K562 (cell line): ENCODE results near the gene KIF1A. TPM values are rescaled to one million over a fixed set of nuclear protein-coding genes. Genes with fewer than 3 reads are reported as not detected.

Source experiments
- polyA plus RNA-seq, 8 experiments: library from polyadenylated mRNA; depleted of rRNA in 4 of 8; stranded (reverse) in 5 of 8; unstranded in 3 of 8; fragments of >200 nt; fragmentation: Nextera tagmentation in 2 of 8; fragmentation: Illumina TruSeq in 1 of 8; extraction: Ambion mirVana in 2 of 8; extraction: Trizol in 1 of 8; gene quantifications; 2 replicates each; pipeline versions ENCODE4 v1.2.1 to v1.2.3, GENCODE V29; 2011 to 2014; ENCODE audit warnings: inconsistent platforms in 1 of 8, missing spikeins in 1 of 8
- small RNA-seq: library from RNA; depleted of rRNA; stranded (forward); fragments of <200 nt; gene quantifications from one replicate; pipeline ENCODE3, GENCODE V24; 2014
- total RNA-seq, 7 experiments: library from RNA; depleted of rRNA in 6 of 7; stranded (reverse); fragments of >200 nt in 6 of 7; fragmentation: Illumina TruSeq in 2 of 7; extraction: Trizol in 2 of 7; gene quantifications; 2 replicates each; pipeline versions ENCODE4 v1.2.1 to v1.2.3, GENCODE V29; 2011 to 2021; ENCODE audit warnings: low replicate concordance in 1 of 7

Gene KIF1A
- total and polyA plus RNA-seq, 9 of the 15 experiments (the other 6 are each of a cell fraction or from before 2014, with no cell fraction given), result 0.07 to 1.4 (median 0.45) TPM; not detected in 2

Small RNA genes lying within 50 kb of the gene (small RNA-seq; reads per million reads assigned to genes)
- not detected for gene AC011298.3

Other genes starting within 250 kb of the KIF1A start
Only the 7 nearest of the 8 such genes appear.
- 0.50 TPM in 1 of 2 replicates, not detected in the other for gene GPR35, start 194.7 kb downstream of the KIF1A start, total RNA-seq (2014; rRNA removed)
- 0.07 TPM in 1 of 2 replicates, not detected in the other for gene GPR35, start 194.7 kb downstream of the KIF1A start, total RNA-seq (2014; rRNA removed; fragmentation: Illumina TruSeq; extraction: Trizol)
- 0.29 and 0.34 TPM in 2 replicates for gene GPR35, start 194.7 kb downstream of the KIF1A start, total RNA-seq (2015; rRNA removed; fragmentation: Illumina TruSeq; extraction: Trizol)
- 0.20 and 0.33 TPM in 2 replicates for gene GPR35, start 194.7 kb downstream of the KIF1A start, total RNA-seq (2021)
- 0.04 and 0.19 TPM in 2 replicates for gene GPR35, start 194.7 kb downstream of the KIF1A start, polyA plus RNA-seq (2011; rRNA removed)
- gene GPR35, start 194.7 kb downstream of the KIF1A start, polyA plus RNA-seq (2014; fragmentation: Illumina TruSeq; extraction: Trizol), result 0.08 TPM in 1 of 2 replicates, not detected in the other
- gene GPR35, start 194.7 kb downstream of the KIF1A start, polyA plus RNA-seq (2014; fragmentation: Nextera tagmentation; extraction: Ambion mirVana), result not detected
- gene GPR35, start 194.7 kb downstream of the KIF1A start, polyA plus RNA-seq (2014; rRNA removed), result 0.12 and 0.29 TPM in 2 replicates
- not detected in 2 replicates for gene AQP12B, start 137.3 kb downstream of the KIF1A start, total RNA-seq (2014; rRNA removed)
- gene AQP12B, start 137.3 kb downstream of the KIF1A start, total RNA-seq (2014; rRNA removed; fragmentation: Illumina TruSeq; extraction: Trizol), result not detected in 2 replicates
- not detected in 2 replicates for gene AQP12B, start 137.3 kb downstream of the KIF1A start, total RNA-seq (2015; rRNA removed; fragmentation: Illumina TruSeq; extraction: Trizol)
- gene AQP12B, start 137.3 kb downstream of the KIF1A start, total RNA-seq (2021), result not detected in 2 replicates
- gene AQP12B, start 137.3 kb downstream of the KIF1A start, polyA plus RNA-seq (2011; rRNA removed), result not detected in 2 replicates
- gene AQP12B, start 137.3 kb downstream of the KIF1A start, polyA plus RNA-seq (2014; fragmentation: Illumina TruSeq; extraction: Trizol), result not detected in 2 replicates
- not detected for gene AQP12B, start 137.3 kb downstream of the KIF1A start, polyA plus RNA-seq (2014; fragmentation: Nextera tagmentation; extraction: Ambion mirVana)
- not detected in 2 replicates for gene AQP12B, start 137.3 kb downstream of the KIF1A start, polyA plus RNA-seq (2014; rRNA removed)
- gene AQP12A, start 128.4 kb downstream of the KIF1A start, total RNA-seq (2014; rRNA removed), result not detected in 2 replicates
- gene AQP12A, start 128.4 kb downstream of the KIF1A start, total RNA-seq (2014; rRNA removed; fragmentation: Illumina TruSeq; extraction: Trizol), result not detected in 2 replicates
- not detected in 2 replicates for gene AQP12A, start 128.4 kb downstream of the KIF1A start, total RNA-seq (2015; rRNA removed; fragmentation: Illumina TruSeq; extraction: Trizol)
- gene AQP12A, start 128.4 kb downstream of the KIF1A start, total RNA-seq (2021), result not detected in 2 replicates
- gene AQP12A, start 128.4 kb downstream of the KIF1A start, polyA plus RNA-seq (2011; rRNA removed), result not detected in 2 replicates
- not detected in 2 replicates for gene AQP12A, start 128.4 kb downstream of the KIF1A start, polyA plus RNA-seq (2014; fragmentation: Illumina TruSeq; extraction: Trizol)
- gene AQP12A, start 128.4 kb downstream of the KIF1A start, polyA plus RNA-seq (2014; fragmentation: Nextera tagmentation; extraction: Ambion mirVana), result not detected
- not detected in 2 replicates for gene AQP12A, start 128.4 kb downstream of the KIF1A start, polyA plus RNA-seq (2014; rRNA removed)
- not detected in 2 replicates for gene AGXT, start 48.6 kb upstream of the KIF1A start, total RNA-seq (2014; rRNA removed)
- not detected in 2 replicates for gene AGXT, start 48.6 kb upstream of the KIF1A start, total RNA-seq (2014; rRNA removed; fragmentation: Illumina TruSeq; extraction: Trizol)
- gene AGXT, start 48.6 kb upstream of the KIF1A start, total RNA-seq (2015; rRNA removed; fragmentation: Illumina TruSeq; extraction: Trizol), result not detected in 2 replicates
- 0.18 TPM in 2 replicates for gene AGXT, start 48.6 kb upstream of the KIF1A start, total RNA-seq (2021)
- gene AGXT, start 48.6 kb upstream of the KIF1A start, polyA plus RNA-seq (2011; rRNA removed), result not detected in 2 replicates
- not detected in 2 replicates for gene AGXT, start 48.6 kb upstream of the KIF1A start, polyA plus RNA-seq (2014; fragmentation: Illumina TruSeq; extraction: Trizol)
- not detected for gene AGXT, start 48.6 kb upstream of the KIF1A start, polyA plus RNA-seq (2014; fragmentation: Nextera tagmentation; extraction: Ambion mirVana)
- not detected in 2 replicates for gene AGXT, start 48.6 kb upstream of the KIF1A start, polyA plus RNA-seq (2014; rRNA removed)
- not detected in 2 replicates for gene MAB21L4, start 75.9 kb upstream of the KIF1A start, total RNA-seq (2014; rRNA removed)
- gene MAB21L4, start 75.9 kb upstream of the KIF1A start, total RNA-seq (2014; rRNA removed; fragmentation: Illumina TruSeq; extraction: Trizol), result not detected in 2 replicates
- not detected in 2 replicates for gene MAB21L4, start 75.9 kb upstream of the KIF1A start, total RNA-seq (2015; rRNA removed; fragmentation: Illumina TruSeq; extraction: Trizol)
- not detected in 2 replicates for gene MAB21L4, start 75.9 kb upstream of the KIF1A start, total RNA-seq (2021)
- gene MAB21L4, start 75.9 kb upstream of the KIF1A start, polyA plus RNA-seq (2011; rRNA removed), result 0.05 TPM in 1 of 2 replicates, not detected in the other
- 0.07 TPM in 1 of 2 replicates, not detected in the other for gene MAB21L4, start 75.9 kb upstream of the KIF1A start, polyA plus RNA-seq (2014; fragmentation: Illumina TruSeq; extraction: Trizol)
- not detected for gene MAB21L4, start 75.9 kb upstream of the KIF1A start, polyA plus RNA-seq (2014; fragmentation: Nextera tagmentation; extraction: Ambion mirVana)
- gene MAB21L4, start 75.9 kb upstream of the KIF1A start, polyA plus RNA-seq (2014; rRNA removed), result 0.03 TPM in 1 of 2 replicates, not detected in the other
- gene CROCC2, start 86.1 kb upstream of the KIF1A start, total RNA-seq (2014; rRNA removed), result not detected in 2 replicates
- not detected in 2 replicates for gene CROCC2, start 86.1 kb upstream of the KIF1A start, total RNA-seq (2014; rRNA removed; fragmentation: Illumina TruSeq; extraction: Trizol)
- not detected in 2 replicates for gene CROCC2, start 86.1 kb upstream of the KIF1A start, total RNA-seq (2015; rRNA removed; fragmentation: Illumina TruSeq; extraction: Trizol)
- not detected in 2 replicates for gene CROCC2, start 86.1 kb upstream of the KIF1A start, total RNA-seq (2021)
- not detected in 2 replicates for gene CROCC2, start 86.1 kb upstream of the KIF1A start, polyA plus RNA-seq (2011; rRNA removed)
- not detected in 2 replicates for gene CROCC2, start 86.1 kb upstream of the KIF1A start, polyA plus RNA-seq (2014; fragmentation: Illumina TruSeq; extraction: Trizol)
- gene CROCC2, start 86.1 kb upstream of the KIF1A start, polyA plus RNA-seq (2014; fragmentation: Nextera tagmentation; extraction: Ambion mirVana), result not detected
- not detected in 2 replicates for gene CROCC2, start 86.1 kb upstream of the KIF1A start, polyA plus RNA-seq (2014; rRNA removed)
- not detected in 2 replicates for gene SNED1, start 178.4 kb upstream of the KIF1A start, total RNA-seq (2014; rRNA removed)
- gene SNED1, start 178.4 kb upstream of the KIF1A start, total RNA-seq (2014; rRNA removed; fragmentation: Illumina TruSeq; extraction: Trizol), result not detected in 2 replicates
- gene SNED1, start 178.4 kb upstream of the KIF1A start, total RNA-seq (2015; rRNA removed; fragmentation: Illumina TruSeq; extraction: Trizol), result not detected in 2 replicates
- 0.02 and 0.07 TPM in 2 replicates for gene SNED1, start 178.4 kb upstream of the KIF1A start, total RNA-seq (2021)
- gene SNED1, start 178.4 kb upstream of the KIF1A start, polyA plus RNA-seq (2011; rRNA removed), result 0.06 TPM in 1 of 2 replicates, not detected in the other
- gene SNED1, start 178.4 kb upstream of the KIF1A start, polyA plus RNA-seq (2014; fragmentation: Illumina TruSeq; extraction: Trizol), result not detected in 2 replicates
- under 1 TPM; 0.03 to 0.04 TPM for gene SNED1, start 178.4 kb upstream of the KIF1A start, polyA plus RNA-seq (2014; fragmentation: Nextera tagmentation; extraction: Ambion mirVana)
- gene SNED1, start 178.4 kb upstream of the KIF1A start, polyA plus RNA-seq (2014; rRNA removed), result 0.03 TPM in 1 of 2 replicates, not detected in the other